Right lobe of liver (tissue), 4 donors: ENCODE data around the gene TFCP2L1.

Experiments used
- POLR2A ChIP-seq: fragments of 450-650 bp; IDR thresholded peaks from one replicate; pipeline ENCODE4 v1.6.1; 2017; ENCODE audit warnings: antibody characterized with exemption, mild to moderate bottlenecking
- TF ChIP-seq, protein P1 (sequence below), 4 donors: fragments of 200-600 bp in 3 of 4; fragments of 450-650 bp in 1 of 4; IDR thresholded peaks; one replicate each; pipeline versions ENCODE4 v1.5.1 to v1.8.0; 2016 to 2022; ENCODE audit warnings: antibody characterized with exemption in 4 of 4, mild to moderate bottlenecking in 2 of 4
- donor health status: DM: no; HTN: no; CAD: no.
- donor health status: DM: no; HTN: no; CAD: no.
- donor health status: DM: no; HTN: yes; CAD: no.

DNA sequence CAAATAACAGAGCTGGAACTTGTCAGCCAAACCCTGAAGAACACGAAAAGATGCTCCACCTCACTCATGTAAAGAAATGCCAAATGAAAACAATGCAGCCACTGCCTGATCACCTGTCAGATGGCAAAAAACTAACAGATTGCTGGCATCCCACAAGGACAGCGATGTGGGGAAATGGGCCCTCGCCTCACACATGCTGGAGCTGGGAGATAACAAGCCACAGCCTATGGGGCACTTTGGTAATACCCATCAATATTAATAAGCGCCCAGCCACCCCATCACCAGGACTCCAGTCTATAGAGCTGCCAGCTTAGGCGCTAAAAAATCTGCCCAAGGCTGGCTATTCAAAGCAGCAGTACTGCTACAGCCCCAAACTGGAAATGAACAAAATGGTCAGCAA, 27.0 kb downstream of the TFCP2L1 start:
- TF ChIP-seq, protein P1, sequence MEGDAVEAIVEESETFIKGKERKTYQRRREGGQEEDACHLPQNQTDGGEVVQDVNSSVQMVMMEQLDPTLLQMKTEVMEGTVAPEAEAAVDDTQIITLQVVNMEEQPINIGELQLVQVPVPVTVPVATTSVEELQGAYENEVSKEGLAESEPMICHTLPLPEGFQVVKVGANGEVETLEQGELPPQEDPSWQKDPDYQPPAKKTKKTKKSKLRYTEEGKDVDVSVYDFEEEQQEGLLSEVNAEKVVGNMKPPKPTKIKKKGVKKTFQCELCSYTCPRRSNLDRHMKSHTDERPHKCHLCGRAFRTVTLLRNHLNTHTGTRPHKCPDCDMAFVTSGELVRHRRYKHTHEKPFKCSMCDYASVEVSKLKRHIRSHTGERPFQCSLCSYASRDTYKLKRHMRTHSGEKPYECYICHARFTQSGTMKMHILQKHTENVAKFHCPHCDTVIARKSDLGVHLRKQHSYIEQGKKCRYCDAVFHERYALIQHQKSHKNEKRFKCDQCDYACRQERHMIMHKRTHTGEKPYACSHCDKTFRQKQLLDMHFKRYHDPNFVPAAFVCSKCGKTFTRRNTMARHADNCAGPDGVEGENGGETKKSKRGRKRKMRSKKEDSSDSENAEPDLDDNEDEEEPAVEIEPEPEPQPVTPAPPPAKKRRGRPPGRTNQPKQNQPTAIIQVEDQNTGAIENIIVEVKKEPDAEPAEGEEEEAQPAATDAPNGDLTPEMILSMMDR (IDR thresholded peaks at IDR 0.05), result no peak
- TF ChIP-seq POLR2A, result no peak
